SH-SY5Y (cell line): ENCODE measurements around the gene ENKD1.

Source experiments
- GATA2 ChIP-seq: IDR thresholded peaks from 2 replicates; pipeline ENCODE4 v1.6.1; 2011; ENCODE audit warnings: mild to moderate bottlenecking, low read depth, low read length
- GATA3 ChIP-seq: IDR thresholded peaks from 2 replicates; pipeline ENCODE4 v1.6.1; 2011; ENCODE audit warnings: low read depth, mild to moderate bottlenecking, low read length, moderate library complexity

- TF ChIP-seq GATA2 (no peak), GATA3 (no peak)
These were observed 40.7 kb upstream of the ENKD1 start for GRCh38 chr16:67707210-67707609.
